ENCODE data around the gene UBE2V1. TPM values are rescaled to one million over a fixed set of nuclear protein-coding genes. Genes with fewer than 3 reads are reported as not detected.

UBE2V1 gene
- polyA plus RNA-seq, 1 experiment = 101 TPM

DNA sequence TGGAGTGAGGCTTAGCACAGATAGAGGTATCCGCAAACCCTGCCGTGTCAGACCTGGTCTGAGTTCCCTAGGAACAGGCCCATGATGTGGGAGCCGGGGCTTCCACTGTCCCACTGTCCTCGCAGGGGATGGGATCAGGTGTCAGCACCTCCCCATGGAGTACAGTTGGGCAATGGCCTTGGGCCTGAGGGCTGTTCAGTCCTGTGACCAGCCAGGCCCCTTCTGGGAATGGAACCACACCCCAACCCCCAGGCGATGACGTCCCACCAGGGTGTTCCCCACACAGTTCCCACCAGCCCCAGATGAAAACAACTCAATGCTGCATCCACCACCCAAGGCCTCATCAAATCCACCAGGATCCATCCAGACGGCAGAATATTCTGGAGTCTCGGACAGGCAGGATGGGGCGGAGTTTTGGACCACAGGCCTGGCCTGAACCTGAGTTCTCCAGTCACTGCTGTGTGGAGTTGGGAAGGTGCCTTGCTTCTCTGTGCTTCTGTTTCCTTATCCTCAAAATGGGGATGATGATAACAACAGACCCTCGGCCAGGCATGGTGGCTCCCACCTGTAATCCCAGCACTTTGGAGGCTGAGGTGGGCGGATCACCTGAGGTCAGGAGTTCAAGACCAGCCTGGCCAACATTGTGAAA lies 62.2 kb downstream of the UBE2V1 start:
- CTCF ChIA-PET = interaction anchor here (0.6 kb wide), 1 partner anchor 129 kb away, joined by 3 read pairs; no protein-coding TSS in a partner anchor
- no peak overlapping the region for H3K4me3 ChIP-seq (ENCODE audit: low read depth, low read length)
- DNase-seq (ENCODE audit: low read depth) = no peak
- TF ChIP-seq, protein P1, sequence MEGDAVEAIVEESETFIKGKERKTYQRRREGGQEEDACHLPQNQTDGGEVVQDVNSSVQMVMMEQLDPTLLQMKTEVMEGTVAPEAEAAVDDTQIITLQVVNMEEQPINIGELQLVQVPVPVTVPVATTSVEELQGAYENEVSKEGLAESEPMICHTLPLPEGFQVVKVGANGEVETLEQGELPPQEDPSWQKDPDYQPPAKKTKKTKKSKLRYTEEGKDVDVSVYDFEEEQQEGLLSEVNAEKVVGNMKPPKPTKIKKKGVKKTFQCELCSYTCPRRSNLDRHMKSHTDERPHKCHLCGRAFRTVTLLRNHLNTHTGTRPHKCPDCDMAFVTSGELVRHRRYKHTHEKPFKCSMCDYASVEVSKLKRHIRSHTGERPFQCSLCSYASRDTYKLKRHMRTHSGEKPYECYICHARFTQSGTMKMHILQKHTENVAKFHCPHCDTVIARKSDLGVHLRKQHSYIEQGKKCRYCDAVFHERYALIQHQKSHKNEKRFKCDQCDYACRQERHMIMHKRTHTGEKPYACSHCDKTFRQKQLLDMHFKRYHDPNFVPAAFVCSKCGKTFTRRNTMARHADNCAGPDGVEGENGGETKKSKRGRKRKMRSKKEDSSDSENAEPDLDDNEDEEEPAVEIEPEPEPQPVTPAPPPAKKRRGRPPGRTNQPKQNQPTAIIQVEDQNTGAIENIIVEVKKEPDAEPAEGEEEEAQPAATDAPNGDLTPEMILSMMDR (IDR thresholded peaks at IDR 0.05; ENCODE audit: insufficient read depth, low read depth, low read length) = no peak
- H3K27me3 ChIP-seq (ENCODE audit: control insufficient read depth, insufficient read depth, low read length) = no peaks in the 10 kb centered on the region
- POLR2A ChIA-PET = no interaction called here
- no peaks in the 10 kb centered on the region for H3K36me3 ChIP-seq (ENCODE audit: control insufficient read depth, insufficient read depth, low read length)

DNA sequence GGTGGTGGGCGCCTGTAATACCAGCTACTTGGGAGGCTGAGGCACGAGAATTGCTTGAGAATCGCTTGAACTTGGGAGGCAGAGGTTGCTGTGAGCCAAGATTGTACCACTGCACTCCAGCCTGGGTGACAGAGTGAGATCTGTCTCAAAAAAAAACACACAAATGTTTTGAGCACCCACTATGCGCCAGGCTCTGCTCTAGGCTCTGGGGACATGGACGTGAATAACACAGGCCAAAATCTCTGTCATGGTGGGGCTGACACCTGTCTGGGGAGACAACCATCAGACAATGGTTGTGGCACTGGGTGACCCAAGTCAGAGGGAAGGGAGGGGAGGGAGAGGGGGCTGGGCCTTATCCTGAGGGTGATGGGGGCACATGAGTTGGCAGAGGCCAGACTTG lies 62.7 kb downstream of the UBE2V1 start:
- DNase-seq (ENCODE audit: low read depth) = no peak
- POLR2A ChIA-PET = no interaction called here
- TF ChIP-seq, protein P1 (IDR thresholded peaks at IDR 0.05; ENCODE audit: insufficient read depth, low read depth, low read length) = no peak
- no peaks in the 10 kb centered on the region for H3K36me3 ChIP-seq (ENCODE audit: control insufficient read depth, insufficient read depth, low read length)
- H3K4me3 ChIP-seq (ENCODE audit: low read depth, low read length) = no peak overlapping the region
- no peaks in the 10 kb centered on the region for H3K27me3 ChIP-seq (ENCODE audit: control insufficient read depth, insufficient read depth, low read length)
- CTCF ChIA-PET = interaction anchor here (0.9 to 1.0 kb wide), 2 partner anchors 14 to 70 kb away, joined by 3 read pairs; no protein-coding TSS in a partner anchor

DNA sequence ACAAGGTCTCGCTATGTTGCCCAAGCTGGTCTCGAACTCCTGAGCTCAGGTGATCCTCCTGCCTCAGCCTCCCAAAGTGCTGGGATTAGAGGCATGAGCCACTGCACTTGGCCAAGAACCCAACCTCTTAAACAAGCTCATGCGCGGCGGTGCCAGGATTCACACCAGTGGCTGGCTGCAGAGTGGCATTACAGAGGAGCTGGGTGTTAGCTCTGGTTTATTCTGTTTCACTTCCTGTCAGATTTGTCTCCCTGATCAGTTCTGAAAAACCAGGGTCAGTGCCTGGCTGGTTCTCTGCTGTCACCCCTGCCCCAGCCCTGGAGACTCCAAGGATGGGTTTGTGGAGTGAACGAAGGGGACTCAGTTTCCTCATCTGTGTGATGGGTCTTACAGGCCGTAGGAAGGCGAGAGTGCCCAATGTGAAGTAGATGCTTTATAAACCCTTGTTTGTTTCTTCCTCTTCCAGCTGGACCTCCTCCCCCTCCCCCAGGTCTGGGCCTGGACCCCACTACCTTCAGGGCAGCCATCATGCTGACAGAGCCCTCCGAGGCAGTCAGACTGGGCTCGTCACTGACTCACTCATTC lies 63.4 kb downstream of the UBE2V1 start:
- Histone ChIP-seq H3K4me3 (ENCODE audit: low read depth, low read length) (no peak overlapping the region), H3K27me3 (ENCODE audit: control insufficient read depth, insufficient read depth, low read length) (no peaks in the 10 kb centered on the region), H3K36me3 (ENCODE audit: control insufficient read depth, insufficient read depth, low read length) (no peaks in the 10 kb centered on the region)
- ChIA-PET CTCF (interaction anchor here (0.9 to 1.6 kb wide), 4 partner anchors 15 to 69 kb away, joined by 3 to 5 read pairs (median 3); no protein-coding TSS in a partner anchor), POLR2A (no interaction called here)
- DNase-seq (ENCODE audit: low read depth) = no peak
- TF ChIP-seq, protein P1 (IDR thresholded peaks at IDR 0.05; ENCODE audit: insufficient read depth, low read depth, low read length) = no peak

DNA sequence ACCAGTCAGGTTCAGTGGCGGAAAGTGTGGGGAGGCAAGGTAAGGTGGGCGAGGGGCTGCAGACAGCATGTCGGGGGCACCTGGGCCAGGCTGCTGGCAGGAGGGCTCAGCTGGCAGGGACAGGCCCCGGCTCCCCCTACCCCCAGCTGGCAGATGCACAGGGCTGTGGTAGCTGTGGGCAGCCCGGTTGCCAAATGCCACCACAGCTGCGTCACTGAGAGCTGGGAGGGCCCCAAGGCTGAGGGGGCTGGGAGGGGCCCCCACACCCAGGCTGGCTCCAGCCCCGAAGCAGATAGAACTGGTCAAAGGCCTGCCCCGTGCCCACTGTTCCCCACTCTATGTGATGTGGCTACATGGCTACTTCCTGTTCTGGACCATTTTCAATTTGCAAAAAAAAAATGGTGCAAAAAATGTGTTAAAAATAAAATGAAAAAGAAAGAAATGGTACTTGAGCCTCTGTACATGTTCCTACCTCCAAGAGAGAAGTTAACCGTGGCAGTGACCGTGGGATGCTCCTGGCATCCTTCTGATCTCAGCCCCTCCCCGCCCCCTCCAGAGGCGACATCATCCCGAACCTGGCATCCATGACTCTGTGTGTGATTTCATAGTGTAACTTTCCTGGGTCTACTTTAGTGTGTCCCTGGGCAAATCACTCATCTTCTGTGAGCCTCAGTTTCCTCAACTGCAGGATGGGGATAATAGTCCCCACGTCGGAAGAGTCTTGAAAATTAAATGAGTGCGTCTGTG lies 64.4 kb downstream of the UBE2V1 start:
- ChIA-PET CTCF (interaction anchor here (1.3 to 1.6 kb wide), 2 partner anchors 18 to 23 kb away, joined by 3 to 5 read pairs; no protein-coding TSS in a partner anchor), POLR2A (no interaction called here)
- no peak for DNase-seq (ENCODE audit: low read depth)
- TF ChIP-seq, protein P1 (IDR thresholded peaks at IDR 0.05; ENCODE audit: insufficient read depth, low read depth, low read length) = no peak
- no peaks in the 10 kb centered on the region for H3K27me3 ChIP-seq (ENCODE audit: control insufficient read depth, insufficient read depth, low read length)
- no peak overlapping the region for H3K4me3 ChIP-seq (ENCODE audit: low read depth, low read length)
- no peaks in the 10 kb centered on the region for H3K36me3 ChIP-seq (ENCODE audit: control insufficient read depth, insufficient read depth, low read length)

DNA sequence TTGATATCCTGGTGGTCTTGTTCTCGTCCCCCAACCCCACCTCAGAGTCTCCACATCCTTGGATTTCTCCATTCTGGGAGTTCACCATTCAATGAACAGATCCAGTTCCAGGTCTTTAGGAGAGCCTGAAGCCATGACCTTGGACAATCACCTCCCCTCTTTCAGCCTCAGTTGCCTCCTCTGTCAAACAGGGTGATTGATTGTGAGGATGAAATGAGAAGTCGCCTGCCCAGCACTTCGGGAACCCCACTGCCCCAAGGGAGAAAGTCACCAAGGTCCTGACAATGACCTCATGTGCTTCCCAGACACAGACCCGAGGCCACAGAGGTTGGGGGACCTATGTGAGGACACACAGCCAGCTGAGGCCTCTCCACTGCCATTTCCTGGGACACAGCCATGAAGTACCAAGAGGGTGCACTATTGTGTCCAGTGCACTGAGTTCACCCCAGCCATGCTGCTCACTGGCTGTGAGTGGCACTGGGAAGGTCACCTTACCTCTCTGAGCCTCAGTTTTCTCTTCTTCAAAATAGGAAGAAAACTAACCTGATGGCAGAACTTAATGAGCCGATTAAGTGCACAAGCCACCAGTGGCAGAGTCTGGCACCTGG lies 68.5 kb downstream of the UBE2V1 start:
- Histone ChIP-seq H3K27me3 (ENCODE audit: control insufficient read depth, insufficient read depth, low read length) (no peaks in the 10 kb centered on the region), H3K4me3 (ENCODE audit: low read depth, low read length) (no peak overlapping the region), H3K36me3 (ENCODE audit: control insufficient read depth, insufficient read depth, low read length) (no peaks in the 10 kb centered on the region)
- TF ChIP-seq, protein P1 (IDR thresholded peaks at IDR 0.05; ENCODE audit: insufficient read depth, low read depth, low read length) = no peak
- POLR2A ChIA-PET = no interaction called here
- no peak for DNase-seq (ENCODE audit: low read depth)
- CTCF ChIA-PET = interaction anchor here (1.7 kb wide), 1 partner anchor 66 kb away, joined by 5 read pairs; no protein-coding TSS in a partner anchor

Measured in BJ (cell line).